HUES48 (cell line): ENCODE measurements around the gene CCNI2.

Experiments
- H3K27ac ChIP-seq: one replicate; pipeline ENCODE4 v1.7.0; 2013; ENCODE audit warnings: low read depth, low read length, inconsistent platforms
- H3K27me3 ChIP-seq: 2 replicates; pipeline ENCODE4 v1.6.1; 2013; ENCODE audit warnings: mild to moderate bottlenecking, low read length; ENCODE audit not compliant: control insufficient read depth, insufficient read depth
- H3K36me3 ChIP-seq: 2 replicates; pipeline ENCODE4 v1.6.1; 2013; ENCODE audit warnings: low read length; ENCODE audit not compliant: control insufficient read depth, insufficient read depth
- H3K4me1 ChIP-seq: 2 replicates; pipeline ENCODE4 v1.6.1; 2013; ENCODE audit warnings: mild to moderate bottlenecking, low read length; ENCODE audit not compliant: control insufficient read depth, insufficient read depth
- H3K4me3 ChIP-seq: 2 replicates; pipeline ENCODE4 v1.5.1; 2013; ENCODE audit warnings: mild to moderate bottlenecking, low read depth, low read length
- H3K9ac ChIP-seq: 2 replicates; pipeline ENCODE4 v1.6.1; 2013; ENCODE audit warnings: mild to moderate bottlenecking, low read depth, low read length, moderate library complexity
- H3K9me3 ChIP-seq: 2 replicates; pipeline ENCODE4 v1.6.1; 2013; ENCODE audit warnings: low read length; ENCODE audit not compliant: control insufficient read depth, insufficient read depth

The CCNI2 gene

GRCh38 chr5:132775476-132775961 lies 28.3 kb downstream of the CCNI2 start:
- Histone ChIP-seq H3K4me1 (peaks cover 22% of the 10 kb centered on the region; the same call in 1 of the 2 replicates), H3K27ac (no peak overlapping the region), H3K9me3 (no peaks in the 10 kb centered on the region), H3K4me3 (peak overlapping the region; percentile 77), H3K9ac (no peak overlapping the region), H3K27me3 (peaks cover 49% of the 10 kb centered on the region), H3K36me3 (no peaks in the 10 kb centered on the region)

- Histone ChIP-seq H3K4me1 (peaks cover 14% of the 10 kb centered on the region; the same call in 1 of the 2 replicates), H3K27me3 (peaks cover 54% of the 10 kb centered on the region), H3K9me3 (no peaks in the 10 kb centered on the region), H3K36me3 (no peaks in the 10 kb centered on the region), H3K9ac (no peak overlapping the region), H3K27ac (no peak overlapping the region), H3K4me3 (peak overlapping the region; percentile 77)
These were observed 29.1 kb downstream of the CCNI2 start for GRCh38 chr5:132776131-132776937.

- Histone ChIP-seq H3K4me3 (peak overlapping the region; percentile 77; the same call in 1 of the 2 replicates), H3K36me3 (no peaks in the 10 kb centered on the region), H3K9me3 (no peaks in the 10 kb centered on the region), H3K27ac (no peak overlapping the region), H3K4me1 (peaks cover 13% of the 10 kb centered on the region; the same call in 1 of the 2 replicates), H3K9ac (no peak overlapping the region), H3K27me3 (peaks cover 54% of the 10 kb centered on the region)
These were observed 29.6 kb downstream of the CCNI2 start for GRCh38 chr5:132776938-132777208.

- H3K36me3 ChIP-seq = no peaks in the 10 kb centered on the region
- peak within 1 kb of the TSS; percentile 77 for H3K4me3 ChIP-seq
- no peak within 1 kb of the TSS for H3K27ac ChIP-seq
These were observed 30.2 kb downstream of the CCNI2 start, which contains the start of gene SEPTIN8 for GRCh38 chr5:132777209-132778069. TSS of gene SEPTIN8 (minus strand) at chr5:132777239. CDS start at chr5:132777137, 102 bp downstream.

GRCh38 chr5:132778129-132778528 lies 30.9 kb downstream of the CCNI2 start:
- Histone ChIP-seq H3K4me3 (peak overlapping the region; percentile 77; the same call in 1 of the 2 replicates), H3K27ac (no peak overlapping the region), H3K36me3 (no peaks in the 10 kb centered on the region), H3K9me3 (no peaks in the 10 kb centered on the region), H3K4me1 (peaks cover 13% of the 10 kb centered on the region; the same call in 1 of the 2 replicates), H3K9ac (no peak overlapping the region), H3K27me3 (peaks cover 54% of the 10 kb centered on the region)

More at GRCh38 chr5:132777209-132778069, 30.2 kb downstream of the CCNI2 start, which contains the start of gene SEPTIN8:
- Histone ChIP-seq H3K9ac (no peak within 1 kb of the TSS), H3K27me3 (peaks cover 54% of the 10 kb centered on the region), H3K9me3 (no peaks in the 10 kb centered on the region), H3K4me1 (peaks cover 13% of the 10 kb centered on the region; the same call in 1 of the 2 replicates)

GRCh38 chr5:132778856-132779255 lies 31.6 kb downstream of the CCNI2 start:
- Histone ChIP-seq H3K27me3 (peaks cover 54% of the 10 kb centered on the region), H3K36me3 (no peaks in the 10 kb centered on the region), H3K4me1 (peaks cover 13% of the 10 kb centered on the region; the same call in 1 of the 2 replicates), H3K9ac (no peak overlapping the region), H3K9me3 (no peaks in the 10 kb centered on the region), H3K4me3 (no peak overlapping the region), H3K27ac (no peak overlapping the region)

- Histone ChIP-seq H3K36me3 (no peaks in the 10 kb centered on the region), H3K4me3 (no peak overlapping the region), H3K27me3 (peaks cover 53% of the 10 kb centered on the region), H3K4me1 (peaks cover 13% of the 10 kb centered on the region; the same call in 1 of the 2 replicates), H3K9ac (no peak overlapping the region), H3K9me3 (no peaks in the 10 kb centered on the region), H3K27ac (no peak overlapping the region)
These were observed 32.7 kb downstream of the CCNI2 start for GRCh38 chr5:132779961-132780360.

- Histone ChIP-seq H3K27me3 (peaks cover 47% of the 10 kb centered on the region), H3K27ac (no peak overlapping the region), H3K36me3 (no peaks in the 10 kb centered on the region), H3K4me1 (peaks cover 13% of the 10 kb centered on the region; the same call in 1 of the 2 replicates), H3K4me3 (no peak overlapping the region), H3K9ac (no peak overlapping the region), H3K9me3 (no peaks in the 10 kb centered on the region)
These were observed 33.4 kb downstream of the CCNI2 start for GRCh38 chr5:132780577-132780976.

- Histone ChIP-seq H3K27me3 (peaks cover 42% of the 10 kb centered on the region), H3K9me3 (no peaks in the 10 kb centered on the region), H3K36me3 (no peaks in the 10 kb centered on the region), H3K27ac (no peak overlapping the region), H3K9ac (no peak overlapping the region), H3K4me1 (peaks cover 10% of the 10 kb centered on the region; the same call in 1 of the 2 replicates), H3K4me3 (no peak overlapping the region)
These were observed 33.8 kb downstream of the CCNI2 start for GRCh38 chr5:132781029-132781428.

GRCh38 chr5:132782101-132782500 lies 34.9 kb downstream of the CCNI2 start:
- no peaks in the 10 kb centered on the region for H3K36me3 ChIP-seq
- peaks cover 34% of the 10 kb centered on the region for H3K27me3 ChIP-seq
- no peak overlapping the region for H3K4me3 ChIP-seq
- H3K27ac ChIP-seq = no peak overlapping the region
- no peak overlapping the region for H3K9ac ChIP-seq
- H3K4me1 ChIP-seq = peaks cover 7% of the 10 kb centered on the region; the same call in 1 of the 2 replicates
- H3K9me3 ChIP-seq = no peaks in the 10 kb centered on the region
